NCI-H2227 (cell line): ENCODE data around the gene SP140L.
"Not testable (repeated sequence)": the region's sequence is repeated elsewhere in the genome, so short reads cannot be mapped to it uniquely, and the experiment has no call there.

ENCODE experiments used
- DNase-seq: peaks from one replicate; lab custom pipeline; 2025; ENCODE audit not compliant: unreplicated experiment; lab: John Stamatoyannopoulos, UW

Gene SP140L

DNA sequence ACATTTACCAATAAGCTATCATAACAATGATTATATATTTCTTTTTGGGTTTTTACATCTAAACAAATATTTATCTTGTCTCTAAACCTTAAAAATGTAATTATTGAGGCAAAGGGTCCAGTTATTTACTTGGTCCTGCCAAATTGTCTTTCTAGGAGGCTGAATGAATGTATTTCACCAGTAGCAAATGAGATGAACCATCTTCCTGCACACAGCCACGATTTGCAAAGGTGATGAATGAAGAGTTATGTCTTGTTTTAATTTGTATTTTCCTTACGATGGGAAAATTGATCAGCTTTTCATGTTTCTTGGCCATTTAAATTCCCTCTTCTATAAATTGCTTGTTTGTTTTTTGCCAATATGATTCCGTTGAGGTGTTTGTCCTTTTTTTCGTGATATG is 90.4 kb downstream of the SP140L start:
- no peak for DNase-seq

DNA sequence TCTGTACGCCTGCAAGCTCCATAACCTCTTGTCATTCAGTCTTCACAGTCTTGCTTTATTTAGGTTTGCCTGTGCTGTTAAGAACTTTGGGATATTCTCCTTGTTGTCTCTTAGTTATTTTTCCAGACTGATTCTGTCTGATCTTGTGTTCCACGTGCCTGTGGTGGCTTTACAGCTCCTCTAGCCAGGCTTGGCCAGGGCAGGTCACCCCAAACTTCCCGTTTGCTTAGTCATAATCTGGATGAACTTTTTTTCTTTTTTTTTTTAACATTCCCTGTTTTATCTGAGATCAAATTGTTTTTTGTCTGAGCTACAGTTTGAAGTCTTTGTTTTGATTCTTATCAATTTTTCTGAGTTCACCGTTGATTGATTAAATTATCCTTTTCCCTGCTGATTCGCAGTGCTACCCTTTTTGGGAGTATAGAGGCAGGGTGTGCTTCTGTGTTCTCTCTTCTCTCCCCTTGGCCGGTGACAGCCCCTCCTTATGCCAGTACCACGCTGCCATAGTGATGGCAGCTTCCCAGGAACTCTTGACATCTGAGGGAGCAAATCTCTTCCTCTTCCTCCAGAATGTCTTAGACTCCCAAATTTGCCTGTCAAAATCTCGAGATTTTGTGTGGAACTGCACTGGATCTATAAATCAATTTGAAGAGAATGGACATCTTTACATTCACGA is 91.5 kb downstream of the SP140L start:
- no peak for DNase-seq

DNA sequence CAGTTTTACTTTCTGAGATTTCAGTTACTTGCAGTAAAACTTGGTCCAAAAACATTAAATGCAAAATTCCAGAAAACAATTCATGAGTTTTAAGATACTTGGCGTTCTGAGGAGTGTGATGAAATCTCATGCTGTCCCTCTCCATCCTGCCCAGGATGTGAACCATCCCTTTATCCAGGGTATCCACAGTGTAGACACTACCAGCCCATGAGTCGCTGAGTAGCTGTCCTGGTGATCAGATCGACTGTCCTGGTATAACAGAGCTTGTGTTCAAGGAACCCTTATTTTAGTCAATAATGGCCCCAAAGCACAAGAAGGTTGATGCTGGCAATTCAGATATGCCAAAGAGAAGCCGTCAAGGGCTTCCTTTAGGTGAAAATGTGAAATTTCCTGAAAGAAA is 92.2 kb downstream of the SP140L start:
- DNase-seq: no peak

DNA sequence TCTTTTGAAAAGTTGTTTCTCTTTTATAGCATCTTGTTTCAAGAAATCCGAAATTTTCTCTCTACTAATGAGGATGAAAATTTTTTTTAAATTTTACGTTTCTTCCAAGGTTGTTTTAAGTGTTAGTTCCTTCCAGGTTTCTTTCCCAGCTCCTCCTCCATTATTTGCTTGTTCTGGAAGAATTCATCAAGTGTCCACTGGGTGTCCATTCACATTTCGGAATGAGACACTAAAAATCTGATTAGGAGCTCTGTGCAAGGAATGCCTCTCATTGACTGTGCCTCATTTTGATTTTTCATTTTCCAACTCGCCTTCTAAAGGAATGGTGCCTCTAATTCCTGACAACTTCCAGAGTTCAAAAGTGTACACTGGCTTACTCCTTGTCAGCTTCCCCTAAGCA is 95.2 kb downstream of the SP140L start:
- DNase-seq: no peak

DNA sequence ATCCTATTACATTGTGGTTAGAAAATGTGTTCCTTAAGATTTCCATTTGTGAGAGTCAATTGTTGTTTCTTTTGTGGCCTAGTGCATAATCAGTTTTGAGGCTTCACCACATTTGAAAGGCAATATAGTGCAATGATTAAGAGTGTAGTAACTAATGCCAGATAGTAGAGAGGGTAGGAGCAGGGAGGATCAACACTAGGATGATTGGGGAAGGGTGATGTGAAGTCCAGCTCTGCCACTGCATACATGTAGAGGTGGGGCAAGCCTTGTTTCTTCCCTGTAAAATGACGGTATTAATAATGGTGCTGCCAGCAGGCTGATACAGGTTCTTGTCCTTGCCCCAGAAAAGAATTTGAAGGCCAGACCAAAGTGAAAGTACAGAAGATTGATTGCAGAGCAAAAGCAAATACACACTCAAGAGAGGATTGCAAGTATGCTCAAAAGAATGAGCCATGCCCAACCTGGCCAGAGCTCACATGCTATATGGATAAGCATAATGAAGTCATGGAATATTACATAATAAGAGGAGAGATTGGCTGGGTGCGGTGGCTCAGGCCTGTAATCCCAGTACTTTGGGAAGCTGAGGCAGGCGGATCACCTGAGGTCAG is 97.0 kb downstream of the SP140L start:
- no peak for DNase-seq

DNA sequence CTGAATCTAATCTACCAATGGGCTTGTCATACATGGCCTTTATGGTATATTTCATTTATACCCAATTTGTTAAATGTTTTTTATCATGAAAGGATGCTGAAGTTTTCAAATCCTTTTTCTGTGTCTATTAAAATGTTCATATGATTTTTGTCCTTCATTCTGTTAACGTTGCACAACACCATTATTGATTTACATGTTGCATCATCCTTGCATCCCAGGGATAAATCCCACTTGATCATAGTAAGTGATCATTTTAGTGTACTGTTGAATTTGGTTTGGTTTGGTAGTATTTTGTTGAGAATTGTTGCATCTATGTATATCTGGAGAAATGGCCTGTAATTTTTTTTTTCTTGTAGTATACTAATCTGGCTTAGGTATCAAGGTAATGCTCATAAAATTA is 98.4 kb downstream of the SP140L start:
- no peak for DNase-seq

DNA sequence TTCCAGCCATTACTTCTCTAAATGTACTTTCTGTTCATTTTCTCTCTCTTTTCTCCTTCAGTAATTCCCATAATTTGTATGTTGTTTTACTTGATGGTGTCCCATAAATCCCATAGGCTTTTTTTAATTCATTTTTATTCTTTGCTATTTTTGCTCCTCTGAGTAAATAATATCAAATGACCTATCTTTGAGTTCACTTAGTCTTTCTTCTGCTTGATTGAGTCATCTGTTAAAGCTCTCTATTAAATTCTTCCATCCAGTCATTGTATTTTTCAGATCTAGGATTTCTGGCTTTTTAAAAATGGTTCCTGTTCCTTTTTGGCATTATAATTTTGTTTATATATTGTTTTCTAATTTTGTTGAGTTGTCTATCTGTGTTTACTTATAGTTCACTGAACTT is 102.5 kb downstream of the SP140L start:
- DNase-seq: no peak

DNA sequence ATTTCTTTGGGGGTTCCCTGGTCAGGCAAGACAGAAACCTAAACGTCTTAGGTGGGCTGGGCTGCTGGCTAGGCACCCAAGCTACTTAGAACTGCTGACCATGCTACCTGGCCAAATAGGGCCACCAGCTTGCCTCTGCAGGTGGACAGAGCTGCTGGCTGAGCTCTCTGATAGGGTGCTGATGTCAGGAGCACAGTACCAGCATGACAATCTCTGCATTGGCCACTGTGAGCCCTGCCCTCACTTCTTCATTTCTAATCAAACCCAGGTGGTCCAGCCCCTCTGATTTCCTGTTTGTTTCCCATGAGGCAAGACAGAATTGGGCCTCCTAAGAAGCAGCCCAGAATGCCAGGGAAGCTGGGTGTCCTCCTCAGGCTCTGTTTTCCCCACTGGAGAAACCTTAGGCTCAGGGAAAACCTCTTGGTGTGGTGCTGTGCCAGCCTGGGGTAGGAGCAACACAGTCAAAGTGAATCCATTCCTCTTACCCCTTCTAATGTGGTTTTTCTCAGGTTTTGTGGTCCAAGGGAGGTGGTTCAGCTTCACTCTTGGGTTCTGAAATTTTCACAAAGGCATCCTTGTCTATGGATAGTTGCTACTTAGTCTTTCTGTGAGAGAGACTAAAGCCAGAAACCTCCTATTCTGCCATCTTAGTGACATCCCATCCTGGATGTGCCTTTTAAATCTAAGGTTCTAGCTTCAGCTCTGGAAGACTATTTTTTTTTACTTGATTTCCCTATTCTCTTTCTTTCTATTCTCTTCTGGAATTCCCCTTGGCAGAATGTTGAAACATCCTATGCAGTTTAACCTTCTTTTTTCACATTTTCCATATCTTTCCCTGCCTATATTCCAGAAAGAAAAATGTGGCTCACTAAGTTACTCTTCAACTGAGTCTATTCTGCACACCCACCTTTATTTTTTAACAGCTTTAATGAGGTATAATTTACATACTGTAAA is 104.2 kb downstream of the SP140L start:
- DNase-seq: no peak

DNA sequence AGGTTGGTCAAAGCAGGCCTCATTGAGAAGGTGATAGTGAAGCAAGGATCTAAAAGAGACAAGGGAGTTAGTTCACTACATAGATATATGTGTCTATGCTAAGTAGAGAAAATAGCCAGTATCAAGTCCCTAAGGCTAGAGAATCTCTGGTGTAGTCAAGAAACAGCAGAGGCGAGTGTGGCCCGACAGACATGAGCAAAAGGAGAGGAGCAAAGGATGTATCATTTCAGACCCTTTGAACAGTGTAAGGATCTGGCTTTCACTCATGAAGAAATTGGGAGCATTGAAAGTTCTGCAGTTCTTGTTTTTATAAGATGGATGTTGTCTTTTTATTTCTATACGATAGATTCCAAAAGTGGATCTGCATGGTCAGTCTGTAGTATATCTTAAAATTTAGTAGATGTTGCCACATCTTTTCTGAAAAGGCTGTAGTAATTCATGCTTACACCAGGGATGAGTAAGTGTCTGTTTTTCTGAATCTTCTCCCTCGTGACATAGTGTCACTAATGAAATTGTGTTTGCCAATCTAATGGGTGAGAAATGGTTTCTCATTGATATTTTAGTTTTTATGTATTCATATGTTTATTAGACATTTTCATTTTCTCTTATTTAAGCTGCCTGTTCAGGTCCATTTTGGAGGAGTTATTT is 107.8 kb downstream of the SP140L start:
- DNase-seq: no peak

DNA sequence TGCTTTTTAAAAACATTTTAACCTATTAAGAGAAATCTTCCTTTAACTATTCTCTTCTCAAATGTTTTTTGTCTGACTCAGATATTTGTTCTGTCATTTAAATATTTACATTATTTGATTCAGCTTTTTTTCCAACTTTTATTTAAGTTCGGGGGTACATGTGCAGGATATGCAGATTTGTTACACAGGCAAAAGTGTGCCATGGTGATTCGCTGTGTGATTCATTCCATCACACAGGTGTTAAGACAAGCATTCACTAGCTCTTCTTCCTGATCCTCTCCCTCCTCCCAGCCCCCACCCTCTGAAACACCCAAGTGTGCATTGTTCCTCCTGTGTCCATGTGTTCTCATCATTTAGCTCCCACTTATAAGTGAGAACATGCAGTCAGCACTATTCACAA is 108.4 kb downstream of the SP140L start:
- DNase-seq: no peak

DNA sequence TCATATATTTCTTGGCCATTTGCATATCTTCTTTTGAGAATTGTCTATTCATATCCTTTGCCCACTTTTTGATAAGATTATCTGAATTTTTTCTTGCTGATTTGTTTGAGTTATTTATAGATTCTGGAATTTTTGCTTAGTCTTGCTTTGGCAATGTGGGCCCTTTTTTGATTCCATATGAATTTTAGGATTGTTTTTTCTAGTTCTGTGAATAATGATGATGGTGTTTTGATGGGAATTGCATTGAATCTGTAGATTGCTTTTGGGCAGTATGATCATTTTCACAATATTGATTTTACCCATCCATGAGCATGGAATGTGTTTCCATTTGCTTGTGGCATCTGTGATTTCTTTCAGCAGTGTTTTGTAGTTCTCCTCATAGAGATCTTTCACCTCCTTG is 112.1 kb downstream of the SP140L start:
- DNase-seq: not testable (repeated sequence)

DNA sequence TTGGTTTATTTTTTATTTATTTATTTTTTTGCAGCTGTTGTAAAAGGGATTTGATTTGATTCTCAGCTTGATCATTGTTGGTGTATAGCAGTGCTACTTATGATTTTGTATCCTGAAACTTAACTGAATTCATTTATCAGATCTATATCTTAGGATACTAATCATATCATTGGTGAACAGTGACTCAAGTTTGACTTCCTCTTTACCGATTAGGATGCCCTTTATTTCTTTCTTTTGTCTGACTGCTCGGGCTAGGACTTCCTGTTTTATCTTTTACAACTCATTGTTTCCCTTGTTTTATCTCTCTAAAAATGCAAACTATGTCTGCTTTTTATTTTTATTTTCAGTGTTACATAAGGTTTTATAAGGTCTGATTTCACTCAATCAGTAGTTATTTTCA is 112.6 kb downstream of the SP140L start:
- no peak for DNase-seq

DNA sequence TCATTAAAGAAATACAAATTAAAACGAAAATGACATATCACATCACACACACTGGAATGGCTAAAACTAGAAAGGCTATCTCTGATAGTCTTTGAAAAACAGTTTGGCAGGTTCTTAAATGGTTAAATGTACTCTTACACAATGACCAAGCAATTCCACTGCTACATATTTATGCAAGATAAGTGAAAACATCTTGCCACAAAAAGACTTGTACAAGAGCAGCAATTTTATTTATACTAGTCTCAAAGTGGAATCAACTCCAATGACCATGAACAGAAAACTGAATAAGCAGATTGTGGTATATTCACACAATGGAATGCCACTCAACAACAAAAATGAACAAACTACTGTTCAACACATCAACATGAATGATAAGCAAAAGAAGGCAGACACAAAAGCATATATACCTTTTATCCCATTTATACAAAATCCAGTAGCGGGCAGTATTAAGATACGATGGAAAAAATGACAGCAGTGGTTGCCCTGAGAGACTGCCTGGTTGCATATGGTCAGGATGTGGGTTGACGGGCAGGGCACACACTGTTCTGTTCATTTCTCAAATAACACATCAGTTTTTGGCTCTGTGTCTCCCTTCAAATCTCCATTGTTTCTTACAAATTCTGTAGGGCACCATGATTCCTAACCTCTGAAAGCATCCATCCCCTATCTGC is 114.4 kb downstream of the SP140L start:
- no peak for DNase-seq

DNA sequence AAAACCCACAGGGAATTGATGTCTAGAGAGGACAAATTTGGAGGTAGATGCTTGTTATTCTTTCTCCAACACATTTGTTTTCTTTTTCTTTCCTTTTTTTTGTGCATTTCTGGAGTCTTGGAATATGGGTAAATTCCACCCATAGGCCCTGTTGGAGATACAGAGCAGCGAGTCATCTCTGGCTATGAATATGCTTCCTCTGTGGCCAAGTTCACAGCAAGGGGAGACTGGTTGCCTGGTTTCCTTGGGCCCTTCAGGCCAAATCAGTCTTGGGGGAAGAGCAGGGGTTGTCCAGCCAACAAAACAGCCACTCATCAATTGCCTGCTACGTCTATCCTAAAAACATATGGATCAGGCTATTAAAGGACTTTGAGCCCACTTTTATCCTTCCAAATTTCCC is 116.5 kb downstream of the SP140L start:
- no peak for DNase-seq

DNA sequence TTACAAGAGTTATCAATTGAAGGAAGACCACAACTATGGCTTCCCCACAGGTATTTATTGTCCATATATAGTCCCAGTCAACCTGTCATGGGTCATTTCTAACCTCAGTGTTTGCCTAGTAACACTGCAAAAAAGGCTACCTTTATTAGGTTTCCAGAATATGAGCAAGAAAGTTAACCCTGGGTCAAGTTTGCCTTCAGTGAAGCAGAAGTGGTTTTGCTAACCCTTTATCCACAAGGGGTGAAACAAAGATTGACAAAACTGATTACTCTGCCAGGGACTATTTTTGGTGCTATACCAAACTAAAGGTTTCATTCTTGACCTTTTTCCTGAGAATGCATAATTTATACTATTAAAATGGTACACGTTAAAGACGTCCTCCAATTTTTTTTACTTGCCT is 117.8 kb downstream of the SP140L start:
- no peak for DNase-seq

DNA sequence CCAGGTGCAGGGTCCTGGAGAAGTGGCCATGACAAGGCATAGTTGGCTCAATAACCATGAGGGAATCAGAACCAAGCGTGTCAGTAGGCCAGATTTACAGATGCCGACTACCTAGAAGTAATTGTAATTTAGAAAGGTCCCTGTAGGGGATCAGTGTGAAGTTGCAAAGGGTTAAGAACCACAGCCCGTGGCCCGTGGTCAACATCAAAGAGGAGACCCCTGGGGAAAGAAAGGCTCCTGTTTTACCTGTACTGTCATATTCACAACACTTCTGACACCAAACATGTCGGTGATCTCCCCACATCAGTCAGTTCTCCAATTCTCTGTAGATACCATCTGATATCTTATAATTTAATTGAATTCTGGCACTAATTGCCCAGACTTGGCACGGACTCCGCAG is 120.0 kb downstream of the SP140L start:
- no peak for DNase-seq

DNA sequence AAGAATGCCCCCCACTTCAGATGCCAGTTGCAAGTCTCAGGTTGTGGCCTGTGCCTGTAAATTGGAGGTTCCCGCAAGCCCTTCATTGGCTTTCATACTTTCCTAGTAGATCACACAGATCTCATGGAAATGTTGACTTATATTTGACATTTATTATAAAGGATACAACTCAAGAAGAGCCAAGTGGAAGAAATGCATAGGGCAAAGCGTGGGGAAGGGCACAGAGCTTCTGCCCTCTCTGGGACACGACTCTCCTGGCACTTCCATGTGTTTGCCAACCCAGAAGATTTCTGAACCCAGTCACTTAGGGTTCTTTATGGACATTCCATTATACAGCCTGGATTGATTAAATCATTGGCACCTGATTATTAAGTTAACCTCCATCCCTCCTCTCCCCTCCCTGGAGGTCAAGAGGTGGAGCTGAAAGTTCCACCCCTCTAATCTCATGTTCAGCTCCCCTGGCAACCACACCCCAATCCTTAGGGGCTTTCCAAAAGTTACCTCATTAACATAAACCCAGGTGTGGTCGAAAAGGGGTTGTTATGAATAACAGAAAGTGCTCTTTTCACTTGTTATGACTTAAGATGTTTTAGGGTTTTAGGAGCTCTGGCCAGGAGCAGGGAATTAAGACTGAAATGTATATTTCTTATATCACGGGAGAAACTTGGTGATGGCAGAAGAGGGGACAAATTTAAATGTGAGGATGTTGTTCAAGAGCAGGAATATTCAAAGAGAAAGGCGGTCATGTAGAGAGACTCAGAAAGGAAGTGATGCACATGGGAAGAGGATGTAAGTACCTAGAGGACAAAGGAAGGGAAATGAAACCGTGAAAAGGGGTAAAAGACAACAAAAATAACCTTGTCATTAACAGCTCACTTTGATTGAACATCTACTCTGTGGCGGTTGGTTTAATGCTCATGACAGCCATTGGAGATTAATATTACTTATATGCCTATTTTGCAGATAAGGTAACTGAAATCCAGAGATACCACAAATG is 120.8 kb downstream of the SP140L start:
- DNase-seq: no peak

DNA sequence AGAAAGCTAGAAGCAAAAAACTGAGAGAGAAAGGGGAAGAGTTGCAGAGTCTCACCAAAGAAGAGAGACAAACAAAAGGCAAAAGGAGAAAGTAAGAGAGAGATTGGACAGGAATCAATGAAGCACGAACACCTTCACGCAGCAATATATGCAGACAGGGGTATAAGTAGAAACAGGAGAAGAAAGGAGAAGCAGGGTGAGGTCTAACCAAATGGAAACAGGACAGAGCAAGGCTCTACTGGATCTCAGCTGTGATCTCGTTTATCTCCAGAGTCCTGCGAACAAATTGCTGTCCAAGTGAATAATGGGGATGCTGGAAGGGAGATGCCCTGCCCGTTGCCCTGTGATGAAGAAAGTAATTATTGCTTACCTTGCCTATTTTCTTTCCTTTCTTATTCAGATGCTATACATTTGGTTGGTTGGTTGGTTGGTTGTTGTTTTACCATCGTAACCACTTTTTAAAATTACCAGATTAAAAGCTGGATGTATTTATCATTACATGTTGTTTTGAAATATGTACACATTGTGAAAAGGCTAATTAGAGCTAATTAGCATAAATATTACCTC is 123.0 kb downstream of the SP140L start:
- DNase-seq: no peak

DNA sequence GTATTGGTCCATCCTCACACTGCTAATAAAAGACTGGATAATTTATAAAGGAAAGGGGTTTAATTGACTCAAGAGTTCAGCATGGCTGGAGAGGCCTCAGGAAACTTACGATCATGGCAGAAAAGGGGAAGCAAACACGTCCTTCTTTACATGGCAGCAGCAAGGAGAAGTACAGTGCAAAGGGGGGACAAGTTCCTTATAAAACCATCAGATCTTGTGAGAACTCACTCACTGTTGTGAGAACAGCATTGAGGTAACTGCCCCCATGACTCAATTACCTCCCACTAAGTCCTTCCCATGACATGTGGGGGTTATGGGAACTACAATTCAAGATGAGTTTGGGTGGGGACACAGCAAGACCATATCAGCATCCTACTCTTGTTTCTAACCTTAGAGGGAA is 126.0 kb downstream of the SP140L start:
- DNase-seq: no peak
